Retina (tissue), 1 donor: ENCODE results near the gene BPHL.
"Not testable (repeated sequence)": the region's sequence is repeated elsewhere in the genome, so short reads cannot be mapped to it uniquely, and the experiment has no call there.

ENCODE experiments used
- DNase-seq: peaks from one replicate; pipeline ENCODE4 v3.0.0-alpha.2; 2016

Gene BPHL

DNA sequence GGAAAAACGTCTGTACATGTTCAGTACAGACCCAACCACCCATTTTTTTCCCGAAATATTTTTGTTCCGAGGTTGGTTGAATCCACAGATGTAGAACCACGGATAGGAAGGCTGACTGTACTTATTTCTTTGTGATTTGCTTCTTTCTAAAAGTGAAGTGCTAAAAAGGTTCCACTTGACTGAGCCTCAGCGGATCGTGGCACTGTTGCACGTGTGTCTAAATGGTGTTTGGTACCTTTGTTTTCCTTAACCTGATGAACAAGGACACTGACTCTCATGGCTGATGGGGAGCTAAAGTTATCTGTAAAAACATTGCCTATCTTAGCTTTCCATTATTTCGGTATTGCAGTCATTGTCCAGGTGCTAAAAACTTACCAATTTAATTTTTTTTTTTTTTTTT lies 6.2 kb downstream of the BPHL start:
- no peak for DNase-seq

DNA sequence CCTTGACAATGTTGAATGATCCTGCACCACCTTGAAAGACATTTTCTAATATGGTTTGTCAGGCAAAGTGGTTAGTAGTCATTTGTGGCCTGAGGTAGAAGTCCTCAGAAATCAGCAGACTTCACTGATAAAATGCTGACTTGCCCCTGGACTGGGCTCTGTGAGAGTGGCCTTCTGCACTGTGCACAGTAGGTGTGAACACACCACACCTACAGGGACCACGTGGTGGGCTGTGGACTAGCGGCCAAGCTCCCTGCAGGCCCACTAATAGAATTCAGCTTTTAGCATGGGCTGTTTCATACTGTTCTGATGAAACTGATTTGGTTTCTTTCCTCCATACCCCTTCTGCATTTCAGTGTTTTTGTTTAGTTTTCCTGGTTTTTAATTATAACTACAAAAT lies 7.3 kb downstream of the BPHL start:
- no peak for DNase-seq

GRCh38 chr6:3128356-3129108 lies 10.0 kb downstream of the BPHL start:
- no peak for DNase-seq

DNA sequence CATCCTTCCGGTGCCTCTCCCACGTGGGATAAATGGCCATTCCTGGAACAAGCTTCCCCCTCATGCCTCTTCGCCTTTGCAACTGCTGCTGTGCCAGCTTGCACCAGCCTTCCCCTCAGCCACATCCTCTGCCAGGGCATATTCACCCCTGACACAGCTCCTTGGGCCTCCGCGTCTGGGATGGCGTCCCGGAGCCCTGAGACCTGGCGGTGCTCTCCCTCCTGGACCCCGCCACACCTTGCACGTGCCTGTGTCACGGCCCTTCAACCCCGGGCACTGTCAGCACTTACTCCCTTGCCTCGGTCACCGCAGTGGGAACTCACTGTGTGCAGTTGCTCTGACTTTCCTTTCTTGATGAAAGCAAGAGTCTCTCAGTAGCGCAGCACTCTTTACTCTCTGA lies 13.2 kb downstream of the BPHL start:
- no peak for DNase-seq

DNA sequence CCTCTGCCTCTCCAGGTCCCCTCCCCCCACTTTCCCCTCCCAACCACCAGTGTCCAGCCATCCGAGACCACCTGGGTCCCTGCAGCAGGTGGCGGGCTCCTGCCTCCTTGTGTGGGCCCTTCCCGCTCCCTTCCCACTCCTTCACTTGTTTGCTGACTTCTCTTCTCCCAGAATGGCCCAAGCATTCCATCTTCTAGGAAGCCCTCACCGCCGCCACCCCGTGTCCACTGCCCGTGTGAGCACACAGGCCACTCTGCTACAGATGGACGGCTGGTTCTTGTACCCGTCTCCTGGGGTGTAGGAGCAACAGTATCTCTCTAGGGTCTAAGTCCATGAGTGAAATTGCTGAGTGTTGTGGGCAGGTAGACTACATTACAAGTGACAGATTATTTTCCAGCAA lies 15.0 kb downstream of the BPHL start:
- DNase-seq, result no peak

- no peak for DNase-seq
These were observed 17.3 kb downstream of the BPHL start for GRCh38 chr6:3135668-3136291.

DNA sequence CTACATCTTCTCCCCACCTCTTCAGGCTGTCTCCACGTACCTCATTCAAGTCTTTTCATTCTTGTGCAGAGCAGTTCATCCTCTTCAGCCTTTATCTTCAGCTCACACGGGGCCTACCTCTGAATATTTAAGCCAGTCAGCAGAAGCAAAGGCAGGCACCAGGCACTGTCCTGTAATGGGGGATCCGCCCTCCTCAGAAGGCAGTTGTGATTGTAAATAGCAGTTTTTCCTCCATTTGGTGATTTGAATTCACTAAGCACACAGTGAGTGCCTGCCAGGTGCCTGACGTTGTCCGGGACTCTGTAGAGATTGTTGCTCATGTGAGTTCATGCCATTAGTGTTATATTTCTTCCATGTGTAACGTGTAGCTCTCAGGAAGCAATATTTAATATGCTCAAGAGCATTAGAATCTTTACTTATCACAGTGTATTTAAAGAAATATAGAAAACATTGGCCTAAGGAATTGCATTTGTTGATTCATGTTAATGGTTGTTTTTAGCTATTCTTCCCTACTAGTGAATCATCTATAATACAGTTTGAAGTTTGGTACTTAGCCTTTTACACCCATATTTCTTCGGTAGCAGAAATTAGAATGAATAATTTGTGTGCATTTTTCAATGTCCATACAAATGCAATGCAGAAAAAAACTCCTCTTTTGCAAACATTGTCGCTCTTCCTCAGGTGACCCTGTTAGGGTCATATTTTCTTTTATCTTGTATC lies 17.9 kb downstream of the BPHL start:
- no peak for DNase-seq

DNA sequence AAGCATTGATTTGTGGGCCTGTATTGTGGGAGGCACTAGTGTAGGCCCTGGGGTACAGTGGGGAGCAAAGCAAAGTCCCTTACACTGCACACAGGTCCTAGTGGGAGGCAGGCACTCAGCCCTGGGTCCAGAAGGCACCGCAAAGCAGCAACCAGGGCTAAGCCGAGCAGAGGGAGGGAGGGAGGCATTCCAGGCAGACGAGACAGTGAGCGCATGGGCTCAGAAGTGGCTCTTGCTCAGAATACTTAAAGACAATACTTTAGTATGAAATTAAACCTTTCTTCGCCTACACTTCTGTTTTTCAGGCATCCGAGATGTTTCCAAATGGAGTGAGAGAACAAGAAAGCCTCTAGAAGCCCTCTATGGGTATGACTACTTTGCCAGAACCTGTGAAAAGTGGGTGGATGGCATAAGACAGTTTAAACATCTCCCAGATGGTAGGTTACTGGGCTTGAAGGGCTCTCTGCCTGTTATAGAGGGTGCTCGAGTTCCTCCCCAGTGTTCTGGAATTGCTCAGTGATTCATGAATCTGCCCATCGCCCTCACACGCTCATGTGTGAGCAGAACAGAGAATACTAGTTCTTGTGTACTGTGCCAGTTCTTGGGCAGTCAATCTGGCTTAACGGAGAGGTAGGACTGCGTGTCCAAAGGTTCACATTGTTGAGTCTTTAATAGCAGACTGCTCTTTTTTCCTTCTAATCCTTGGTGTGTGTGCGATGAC lies 18.7 kb downstream of the BPHL start:
- no peak for DNase-seq

- not testable (repeated sequence) for DNase-seq
These were observed 19.4 kb downstream of the BPHL start for GRCh38 chr6:3137873-3138272.

DNA sequence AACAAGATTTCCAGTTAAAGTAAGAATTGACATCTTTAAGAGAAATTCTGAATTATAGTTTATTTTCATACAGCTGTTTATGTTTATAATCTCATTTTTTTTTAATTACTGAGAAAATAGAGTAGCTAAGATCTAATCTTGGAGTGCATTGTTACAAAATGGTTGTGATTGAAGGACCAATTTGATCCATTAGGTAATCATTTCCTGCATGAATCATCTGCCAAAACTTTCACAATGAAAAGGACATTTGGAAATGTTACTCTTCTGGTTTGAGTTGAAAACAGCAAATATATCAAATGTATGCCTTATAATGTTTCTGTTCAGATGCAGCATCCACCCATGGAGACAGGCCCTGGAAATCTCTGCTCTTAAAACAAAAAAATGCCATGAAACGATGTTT lies 19.8 kb downstream of the BPHL start:
- no peak for DNase-seq

DNA sequence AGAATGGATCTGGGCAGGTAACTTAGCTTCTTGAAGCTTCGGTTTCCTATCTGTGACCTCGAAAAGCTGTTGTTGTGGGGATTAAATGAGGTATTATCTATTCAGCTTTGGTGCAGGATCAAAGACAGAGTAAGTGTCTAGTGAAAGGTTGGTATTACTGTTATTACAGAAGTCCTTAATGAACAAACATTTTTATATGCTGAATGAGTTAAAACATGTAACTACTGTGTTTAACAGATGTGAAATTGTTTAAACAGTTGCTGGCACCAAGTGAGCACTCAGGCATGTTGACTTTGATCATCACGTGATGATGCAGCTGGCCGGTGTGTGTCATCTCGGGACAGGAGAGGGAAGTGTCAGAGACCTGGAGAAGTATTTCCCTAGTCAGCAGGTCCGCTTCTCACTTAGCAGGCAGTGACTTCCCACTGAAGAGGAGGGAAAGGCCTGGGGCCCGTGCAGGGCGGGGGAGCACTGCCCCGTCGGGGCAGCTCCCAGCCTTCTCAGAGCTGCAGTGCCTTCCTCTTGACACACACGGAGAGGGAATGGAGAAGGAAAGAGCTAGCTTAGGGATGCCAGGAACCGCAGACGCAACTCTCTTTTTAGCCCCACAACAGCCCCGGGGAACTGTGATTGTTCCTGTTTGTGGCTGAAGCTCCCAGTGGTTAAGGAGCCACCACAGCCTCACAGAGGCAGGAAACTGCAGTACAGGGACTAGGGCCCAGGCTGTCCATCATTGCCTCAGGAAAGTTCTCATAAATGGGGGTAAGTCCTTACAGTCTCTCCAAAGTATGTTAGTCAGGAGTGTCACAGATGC lies 20.8 kb downstream of the BPHL start:
- DNase-seq, result no peak

DNA sequence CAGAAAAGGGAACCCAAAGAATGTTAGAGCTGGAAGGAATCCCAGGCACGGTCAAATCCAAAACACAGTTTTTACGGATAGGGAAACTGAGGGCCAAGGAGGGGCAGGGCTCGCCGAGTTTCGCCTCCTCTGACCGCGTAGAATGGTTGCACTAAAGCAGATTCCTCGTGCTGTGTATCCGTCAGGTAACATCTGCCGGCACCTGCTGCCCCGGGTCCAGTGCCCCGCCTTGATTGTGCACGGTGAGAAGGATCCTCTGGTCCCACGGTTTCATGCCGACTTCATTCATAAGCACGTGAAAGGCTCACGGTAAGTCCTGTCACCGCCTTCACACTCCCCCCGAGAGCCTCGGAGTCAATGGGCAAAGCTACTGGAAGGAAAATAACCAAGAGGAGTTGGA lies 21.7 kb downstream of the BPHL start:
- DNase-seq, result no peak

DNA sequence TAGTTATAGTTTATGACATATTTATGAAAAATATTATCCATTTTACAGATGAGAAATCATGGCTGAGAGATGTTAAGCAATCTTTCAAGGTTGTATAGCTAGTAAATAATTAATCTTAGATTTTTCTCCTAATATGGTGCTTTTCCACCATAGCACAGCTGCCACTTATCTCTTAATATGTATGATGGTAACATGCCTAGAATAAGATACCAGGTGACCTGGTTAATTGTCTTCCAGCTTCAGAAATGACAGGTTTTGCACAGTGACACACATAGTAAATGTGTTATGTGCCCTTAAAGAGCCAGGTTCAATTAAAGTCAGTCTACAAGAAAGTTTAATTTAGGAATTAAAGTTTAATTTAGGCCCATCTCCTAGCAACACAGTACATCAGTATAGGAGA lies 24.0 kb downstream of the BPHL start:
- no peak for DNase-seq

- no peak for DNase-seq
These were observed 24.6 kb downstream of the BPHL start for GRCh38 chr6:3143158-3143557.

DNA sequence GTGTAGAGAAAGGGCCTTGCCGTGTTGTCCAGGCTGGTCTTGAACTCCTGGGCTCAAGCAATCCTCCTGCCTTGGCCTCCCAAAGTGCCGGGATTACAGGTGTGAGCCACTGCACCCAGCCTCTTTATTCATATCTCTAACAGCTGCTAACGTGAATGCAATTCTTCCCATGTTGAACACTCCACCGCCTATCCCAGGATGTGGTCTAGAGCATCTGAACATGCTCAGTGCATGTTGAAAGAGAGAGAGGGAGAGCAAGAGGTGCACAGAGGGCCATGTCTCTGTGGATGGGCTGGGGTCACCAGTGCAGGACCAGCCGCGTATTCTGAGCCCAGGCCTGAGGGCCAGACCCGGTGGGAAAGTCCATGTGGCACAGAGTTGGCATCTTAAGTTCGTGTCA lies 26.1 kb downstream of the BPHL start:
- no peak for DNase-seq

- DNase-seq, result no peak
These were observed 29.6 kb downstream of the BPHL start for GRCh38 chr6:3147914-3148757.

- DNase-seq, result no peak
These were observed 33.2 kb downstream of the BPHL start for GRCh38 chr6:3151691-3152090.

GRCh38 chr6:3152689-3153088 lies 34.2 kb downstream of the BPHL start:
- no peak for DNase-seq

DNA sequence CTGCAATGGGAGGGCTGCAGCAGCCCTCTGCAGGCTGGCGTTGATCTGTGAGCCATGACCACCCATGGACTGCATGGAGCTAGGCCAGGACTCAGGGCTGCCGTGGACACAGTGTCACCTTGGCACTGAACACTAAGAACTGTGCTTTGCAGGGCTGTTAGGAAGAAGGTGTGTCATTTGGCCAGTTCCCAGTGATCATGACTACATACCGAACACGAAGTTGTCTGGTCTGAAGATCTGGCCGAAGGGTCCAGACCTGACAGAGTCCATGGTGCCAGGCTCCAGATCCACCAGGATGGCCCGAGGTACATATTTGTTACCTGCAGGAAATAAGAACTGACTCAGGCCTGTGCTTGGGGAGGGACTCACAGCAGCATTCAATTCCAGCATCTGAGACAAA lies 36.9 kb downstream of the BPHL start:
- not testable (repeated sequence) for DNase-seq

DNA sequence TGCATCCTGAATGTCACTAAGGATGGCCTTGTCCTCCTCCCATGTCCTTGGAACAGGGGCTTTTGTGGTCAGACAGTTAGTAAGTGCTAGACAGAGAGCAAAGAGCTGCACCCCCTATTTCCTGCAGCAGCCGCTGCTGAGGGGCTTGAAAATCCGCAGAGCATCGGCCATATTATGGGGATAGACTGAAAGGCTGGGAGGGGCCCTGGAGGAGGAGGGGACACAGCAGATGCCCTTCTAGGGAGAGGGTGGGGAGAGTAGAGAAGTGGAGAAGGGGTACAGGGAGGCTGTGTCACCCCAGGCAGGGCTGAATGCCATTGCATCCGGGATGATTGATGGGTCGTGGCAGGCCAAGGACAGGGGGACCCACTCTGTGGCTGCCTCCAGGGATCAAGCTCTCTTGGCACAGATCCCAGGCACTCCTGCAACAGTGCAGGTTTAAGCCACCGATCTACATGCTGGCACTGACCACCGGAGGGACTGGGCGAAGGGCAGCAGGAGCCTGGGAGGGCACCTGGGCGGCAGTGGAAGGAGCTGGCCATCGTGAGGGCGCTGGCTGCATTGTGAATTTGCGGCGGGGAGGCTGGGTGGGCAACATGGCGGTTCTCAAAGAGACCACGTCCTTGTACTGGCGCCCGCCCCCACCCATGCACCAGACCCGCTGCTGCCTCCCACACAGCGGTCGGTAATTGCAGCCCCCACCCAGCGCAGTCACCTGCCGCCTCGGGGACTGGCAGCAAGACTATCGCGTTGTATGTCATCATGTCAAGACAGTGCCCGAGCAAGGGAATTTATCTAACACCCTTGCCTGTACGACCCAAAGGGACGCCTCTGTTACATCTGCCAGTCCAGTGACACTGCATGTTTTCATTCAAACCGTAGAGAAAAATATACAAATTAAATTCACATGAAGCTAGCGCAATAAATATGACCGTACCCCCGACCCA lies 37.9 kb downstream of the BPHL start:
- DNase-seq, result peak; percentile 66
